Endothelial cell of umbilical vein (primary cell): ENCODE data around the gene RND2. TPM values are rescaled to one million over a fixed set of nuclear protein-coding genes. Genes with fewer than 3 reads are reported as not detected.

Source experiments
- BruUV-seq: library from RNA; stranded (reverse); fragments of 400-500 nt; replicated peaks from 2 replicates; lab custom pipeline; 2021; lab: Mats Ljungman, UMichigan
- CTCF ChIA-PET: fragments of 300-600, 350-600 bp; sonication (Branson Sonifier 250); formaldehyde crosslinking; loops from one replicate; lab custom pipeline; 2021; ENCODE audit warnings: antibody characterized with exemption, inconsistent platforms; lab: Charles Lee
- POLR2A ChIA-PET: fragments of 300-600, 350-600 bp; sonication (Branson Sonifier 250); formaldehyde crosslinking; loops from one replicate; lab custom pipeline; 2021; ENCODE audit warnings: antibody characterized with exemption, inconsistent platforms; lab: Charles Lee
- DNase-seq: peaks from one replicate; pipeline ENCODE4 v3.0.0-alpha.2; 2011; ENCODE audit warnings: low read depth, low spot score
- FAIRE-seq: peaks from 2 replicates; lab custom pipeline; 2011; peaks lifted over from hg19 to GRCh38; lab: Jason Lieb, UNC
- H2AFZ ChIP-seq: 2 replicates; pipeline ENCODE4 v1.6.0; 2012; ENCODE audit warnings: low read depth, low read length, control low read depth, inconsistent platforms
- H3K27ac ChIP-seq: 2 replicates; pipeline ENCODE4 v1.5.1; 2011; ENCODE audit warnings: low read depth, mild to moderate bottlenecking, control low read depth, low read length, moderate library complexity; ENCODE audit not compliant: insufficient read depth
- H3K27me3 ChIP-seq, 2 experiments: 2 replicates each; pipeline versions ENCODE4 v1.6.0 to v1.6.1; 2011; ENCODE audit warnings: low read length in 2 of 2, mixed read lengths in 1 of 2; ENCODE audit not compliant: control insufficient read depth in 2 of 2, insufficient read depth in 2 of 2
- H3K36me3 ChIP-seq, 2 experiments: 2 replicates in 1 of 2; 3 replicates in 1 of 2; pipeline ENCODE4 v1.5.1; 2011; ENCODE audit warnings: low read length in 2 of 2, mild to moderate bottlenecking in 1 of 2, moderate library complexity in 1 of 2; ENCODE audit not compliant: control insufficient read depth in 2 of 2, insufficient read depth in 2 of 2; ENCODE audit errors: extremely low read depth in 1 of 2
- H3K4me1 ChIP-seq: 3 replicates; pipeline ENCODE4 v1.5.1; 2011; ENCODE audit warnings: mild to moderate bottlenecking, low read length; ENCODE audit not compliant: control insufficient read depth, insufficient read depth; ENCODE audit errors: extremely low read depth
- H3K4me2 ChIP-seq: 2 replicates; pipeline ENCODE4 v1.6.1; 2011; ENCODE audit warnings: low read length, control low read depth, mixed read lengths; ENCODE audit not compliant: insufficient read depth
- H3K4me3 ChIP-seq, 3 experiments: fragments of 200-600 bp in 1 of 3; sonication (generic), shearing (Covaris generic) in 1 of 3; replicated peaks in 1 of 3; 2 replicates each; pipeline ENCODE4 v1.5.1; 2011 to 2016; ENCODE audit warnings: control low read depth in 3 of 3, low read length in 3 of 3, mild to moderate bottlenecking in 2 of 3, inconsistent platforms in 1 of 3, low read depth in 1 of 3, moderate library complexity in 1 of 3; ENCODE audit not compliant: insufficient read depth in 1 of 3
- H3K79me2 ChIP-seq: 2 replicates; pipeline ENCODE4 v1.6.0; 2012; ENCODE audit warnings: low read length, inconsistent platforms; ENCODE audit not compliant: control insufficient read depth, insufficient read depth
- H3K9ac ChIP-seq: replicated peaks from 2 replicates; pipeline ENCODE3; 2011; ENCODE audit warnings: low read length, control low read depth; ENCODE audit not compliant: insufficient read depth; ENCODE audit errors: extremely low read depth
- H3K9me1 ChIP-seq: replicated peaks from 3 replicates; pipeline ENCODE4 v1.6.0; 2011; ENCODE audit warnings: mild to moderate bottlenecking, low read length; ENCODE audit not compliant: control insufficient read depth, insufficient read depth; ENCODE audit errors: extremely low read depth
- H3K9me3 ChIP-seq: replicated peaks from 2 replicates; pipeline ENCODE4 v1.5.1; 2012; ENCODE audit warnings: low read length, inconsistent platforms; ENCODE audit not compliant: control insufficient read depth, insufficient read depth
- H4K20me1 ChIP-seq: replicated peaks from 2 replicates; pipeline ENCODE3; 2011; ENCODE audit warnings: mild to moderate bottlenecking, low read length; ENCODE audit not compliant: control insufficient read depth, insufficient read depth; ENCODE audit errors: extremely low read depth
- EZH2 ChIP-seq: IDR thresholded peaks from 2 replicates; pipeline ENCODE4 v1.6.1; 2012; ENCODE audit warnings: borderline replicate concordance, low read depth, mild to moderate bottlenecking, moderate library complexity, low read length, inconsistent platforms; ENCODE audit not compliant: severe bottlenecking
- FOS ChIP-seq: IDR thresholded peaks from 2 replicates; pipeline ENCODE4 v1.6.1; 2011; ENCODE audit warnings: mild to moderate bottlenecking, low read length, moderate library complexity, borderline replicate concordance; ENCODE audit not compliant: insufficient read depth
- GATA2 ChIP-seq: IDR thresholded peaks from 2 replicates; pipeline ENCODE4 v1.7.0; 2011; ENCODE audit warnings: low read depth, mild to moderate bottlenecking, moderate library complexity, mixed read lengths, low read length; ENCODE audit not compliant: insufficient read length, insufficient read depth
- JUN ChIP-seq: IDR thresholded peaks from 2 replicates; pipeline ENCODE4 v1.6.1; 2011; ENCODE audit warnings: borderline replicate concordance, low read depth; ENCODE audit not compliant: insufficient read length, insufficient read depth
- MYC ChIP-seq: IDR thresholded peaks from one replicate; pipeline ENCODE4 v1.6.1; 2011; ENCODE audit warnings: mild to moderate bottlenecking, low read depth, low read length
- POLR2A ChIP-seq: IDR thresholded peaks from 2 replicates; pipeline ENCODE4 v1.6.1; 2012; ENCODE audit warnings: low read depth, mild to moderate bottlenecking, control low read depth, low read length
- POLR2AphosphoS5 ChIP-seq: IDR thresholded peaks from 2 replicates; pipeline ENCODE4 v1.6.1; 2012; ENCODE audit warnings: low read depth, mild to moderate bottlenecking, control low read depth, low read length, moderate library complexity; ENCODE audit not compliant: insufficient read depth
- dilution Hi-C: fragments of 300-500 bp; cut with MboI; formaldehyde crosslinking; loops from one replicate; pipeline ENCODE4 v1.15.0; 2019; ENCODE audit warnings: low sequenced_read_pairs; ENCODE audit not compliant: extremely low pct_ligation_motif_present
- intact Hi-C: fragments of 100-400 bp; cut with micrococcal nuclease; formaldehyde crosslinking; loops from one replicate; pipeline ENCODE4 v1.10.0; 2022
- polyA plus RNA-seq, 4 experiments: library from polyadenylated mRNA; depleted of rRNA in 3 of 4; stranded (reverse) in 3 of 4; unstranded in 1 of 4; fragments of >200 nt; gene quantifications; 2 replicates each; pipeline versions ENCODE4 v1.2.1 to v1.2.3, GENCODE V29; 2011 to 2012; ENCODE audit warnings: missing spikeins in 1 of 4
- total RNA-seq: library from RNA; stranded (reverse); gene quantifications from 2 replicates; pipeline ENCODE4 v1.2.3, GENCODE V29; 2021
- TF ChIP-seq, protein P1 (sequence below), 2 donors: IDR thresholded peaks; 1 replicate in 1 of 2; 2 replicates in 1 of 2; pipeline ENCODE4 v1.5.1; 2011; ENCODE audit warnings: low read length in 2 of 2, mild to moderate bottlenecking in 2 of 2, moderate library complexity in 2 of 2, control low read depth in 1 of 2, inconsistent platforms in 1 of 2, low read depth in 1 of 2; ENCODE audit not compliant: insufficient read depth in 1 of 2; ENCODE audit errors: extremely low read depth in 1 of 2
- TF ChIP-seq, protein P2 (sequence below): IDR thresholded peaks from 2 replicates; pipeline ENCODE4 v1.6.1; 2011; ENCODE audit not compliant: insufficient read depth, insufficient read length

RND2 gene
- total and polyA plus RNA-seq, 2 donors (not counting 3 experiments of a cell fraction or from before 2014, with no cell fraction given): 0.81 to 0.97 TPM

DNA sequence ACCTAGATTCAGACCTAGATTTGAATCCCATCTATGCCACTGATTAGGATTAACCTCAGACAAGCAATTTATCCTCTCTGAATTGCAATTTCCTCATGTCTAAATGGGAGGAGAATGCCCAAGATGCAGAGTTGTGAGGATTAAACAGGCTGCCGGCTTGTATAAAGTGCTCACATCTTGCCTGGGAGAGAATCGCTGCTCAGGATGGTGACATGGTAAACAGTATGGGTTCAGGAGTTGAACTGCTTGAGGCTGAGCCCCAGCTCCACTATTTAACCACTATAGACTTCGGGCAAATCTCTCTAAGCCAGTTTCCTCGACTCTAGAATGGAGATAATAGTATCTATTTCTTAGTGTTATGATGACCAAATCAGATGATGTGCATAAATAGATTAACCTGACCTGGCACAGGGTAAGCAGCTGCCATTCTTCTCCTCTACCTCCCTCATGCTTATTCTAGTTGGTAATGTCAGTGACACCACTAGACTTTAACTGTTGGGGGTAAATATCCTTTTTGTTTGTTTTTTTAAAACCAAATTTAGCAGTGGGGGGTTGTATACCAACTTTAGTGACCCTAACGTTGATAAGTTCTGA is 27.5 kb upstream of the RND2 start:
- ChIA-PET CTCF (interaction anchor here (0.6 to 2.4 kb wide), 29 partner anchors 10 to 420 kb away, joined by 3 to 25 read pairs (median 4); partner anchors contain the start of genes AARSD1, AOC2, BECN1 and IFI35), POLR2A (interaction anchor here (0.6 to 2.2 kb wide), 14 partner anchors 9 to 364 kb away, joined by 3 to 9 read pairs (median 4); partner anchors contain the start of genes BECN1, IFI35 and VAT1)
- DNase-seq: no peak
- FAIRE-seq: no peak
- dilution Hi-C loops: no loop called here
- H3K27ac ChIP-seq: no peak overlapping the region
- no peaks in the 10 kb centered on the region for H3K9me1 ChIP-seq
- TSS peak; percentile 25 for BruUV-seq
- H3K36me3 ChIP-seq: peaks cover 2 to 15% of the 10 kb centered on the region in 2 experiments
- H3K9ac ChIP-seq: peak overlapping the region; percentile 14
- H2AFZ ChIP-seq: peak overlapping the region; percentile 77
- H3K9me3 ChIP-seq: no peaks in the 10 kb centered on the region
- peaks cover 23% of the 10 kb centered on the region for H3K4me1 ChIP-seq
- no peaks in the 10 kb centered on the region for H3K27me3 ChIP-seq
- no peaks in the 10 kb centered on the region for H4K20me1 ChIP-seq
- TF ChIP-seq, protein P1, sequence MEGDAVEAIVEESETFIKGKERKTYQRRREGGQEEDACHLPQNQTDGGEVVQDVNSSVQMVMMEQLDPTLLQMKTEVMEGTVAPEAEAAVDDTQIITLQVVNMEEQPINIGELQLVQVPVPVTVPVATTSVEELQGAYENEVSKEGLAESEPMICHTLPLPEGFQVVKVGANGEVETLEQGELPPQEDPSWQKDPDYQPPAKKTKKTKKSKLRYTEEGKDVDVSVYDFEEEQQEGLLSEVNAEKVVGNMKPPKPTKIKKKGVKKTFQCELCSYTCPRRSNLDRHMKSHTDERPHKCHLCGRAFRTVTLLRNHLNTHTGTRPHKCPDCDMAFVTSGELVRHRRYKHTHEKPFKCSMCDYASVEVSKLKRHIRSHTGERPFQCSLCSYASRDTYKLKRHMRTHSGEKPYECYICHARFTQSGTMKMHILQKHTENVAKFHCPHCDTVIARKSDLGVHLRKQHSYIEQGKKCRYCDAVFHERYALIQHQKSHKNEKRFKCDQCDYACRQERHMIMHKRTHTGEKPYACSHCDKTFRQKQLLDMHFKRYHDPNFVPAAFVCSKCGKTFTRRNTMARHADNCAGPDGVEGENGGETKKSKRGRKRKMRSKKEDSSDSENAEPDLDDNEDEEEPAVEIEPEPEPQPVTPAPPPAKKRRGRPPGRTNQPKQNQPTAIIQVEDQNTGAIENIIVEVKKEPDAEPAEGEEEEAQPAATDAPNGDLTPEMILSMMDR (IDR thresholded peaks at IDR 0.05; ENCODE audit: extremely low read depth in 1 of 2, insufficient read depth in 1 of 2, low read depth in 1 of 2, low read length in 2 of 2): no peak
- TF ChIP-seq POLR2AphosphoS5 (no peak), FOS (no peak), MYC (no peak), POLR2A (no peak), JUN (no peak), GATA2 (no peak), EZH2 (no peak)
- TF ChIP-seq, protein P2, sequence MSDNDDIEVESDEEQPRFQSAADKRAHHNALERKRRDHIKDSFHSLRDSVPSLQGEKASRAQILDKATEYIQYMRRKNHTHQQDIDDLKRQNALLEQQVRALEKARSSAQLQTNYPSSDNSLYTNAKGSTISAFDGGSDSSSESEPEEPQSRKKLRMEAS: no peak
- intact Hi-C loops: no loop called here
- H3K79me2 ChIP-seq: peaks cover 26% of the 10 kb centered on the region
- peak overlapping the region in 2 of 3 experiments; percentile 9 to 18 for H3K4me3 ChIP-seq
- H3K4me2 ChIP-seq: peak overlapping the region; percentile 59
